Neural progenitor cell (in vitro differentiated cells): Measurements from ENCODE around the gene TRPC6. TPM values are rescaled to one million over a fixed set of nuclear protein-coding genes. Genes with fewer than 3 reads are reported as not detected.

Experiments used
- DNase-seq: peaks from one replicate; pipeline ENCODE4 v3.0.0-alpha.2; 2016; ENCODE audit warnings: low spot score
- H2AFZ ChIP-seq: fragments of 200-600 bp; sonication (generic); replicated peaks from 2 replicates; pipeline ENCODE4 v1.6.1; 2016; ENCODE audit warnings: antibody characterized with exemption
- H3F3A ChIP-seq: fragments of 200-600 bp; sonication (generic); 2 replicates; pipeline ENCODE4 v1.6.1; 2016; ENCODE audit warnings: antibody characterized with exemption, low read depth
- H3K27ac ChIP-seq: fragments of 200-600 bp; sonication (generic); 2 replicates; pipeline ENCODE4 v1.5.1; 2016; ENCODE audit warnings: mild to moderate bottlenecking
- H3K27me3 ChIP-seq: fragments of 200-600 bp; sonication (generic); 2 replicates; pipeline ENCODE4 v1.6.1; 2016; ENCODE audit warnings: mild to moderate bottlenecking, moderate library complexity
- H3K36me3 ChIP-seq: fragments of 200-600 bp; sonication (generic); 2 replicates; pipeline ENCODE4 v1.5.1; 2016
- H3K4me1 ChIP-seq: fragments of 200-600 bp; sonication (generic); 2 replicates; pipeline ENCODE4 v1.6.1; 2016; ENCODE audit warnings: mixed run types
- H3K4me2 ChIP-seq: fragments of 200-600 bp; sonication (generic); 2 replicates; pipeline ENCODE4 v1.6.1; 2016
- H3K4me3 ChIP-seq: fragments of 200-600 bp; sonication (generic); 2 replicates; pipeline ENCODE4 v1.5.1; 2016
- H3K79me2 ChIP-seq: fragments of 200-600 bp; sonication (generic); 2 replicates; pipeline ENCODE4 v1.6.1; 2016; ENCODE audit warnings: low read depth
- H3K9ac ChIP-seq: fragments of 200-600 bp; sonication (generic); 2 replicates; pipeline ENCODE4 v1.6.1; 2016
- H3K9me3 ChIP-seq: fragments of 200-600 bp; sonication (generic); 2 replicates; pipeline ENCODE4 v1.5.1; 2016; ENCODE audit warnings: low read depth
- H4K20me1 ChIP-seq: fragments of 200-600 bp; sonication (generic); 2 replicates; pipeline ENCODE4 v1.6.1; 2016; ENCODE audit warnings: low read depth
- H3K27ac Mint-ChIP-seq: 3 replicates; pipeline ENCODE4 v1.8.0; 2021; ENCODE audit warnings: mixed read lengths
- H3K27me3 Mint-ChIP-seq: 2 replicates; pipeline ENCODE4 v1.8.0; 2022; ENCODE audit warnings: low read depth, mild to moderate bottlenecking, inconsistent platforms, moderate library complexity, mixed read lengths; ENCODE audit not compliant: insufficient read depth
- H3K36me3 Mint-ChIP-seq: 3 replicates; pipeline ENCODE4 v1.8.0; 2021; ENCODE audit warnings: mixed read lengths
- H3K4me1 Mint-ChIP-seq: 3 replicates; pipeline ENCODE4 v1.8.0; 2021; ENCODE audit warnings: mixed read lengths
- H3K4me3 Mint-ChIP-seq: 3 replicates; pipeline ENCODE4 v1.8.0; 2021; ENCODE audit warnings: mild to moderate bottlenecking, moderate library complexity, mixed read lengths
- H3K9me3 Mint-ChIP-seq: 3 replicates; pipeline ENCODE4 v1.8.0; 2020; ENCODE audit warnings: mixed read lengths
- CTCF ChIP-seq: fragments of 200-600 bp; sonication (generic); IDR thresholded peaks from 2 replicates; pipeline ENCODE4 v1.5.1; 2017; ENCODE audit warnings: antibody characterized with exemption, mild to moderate bottlenecking
- EZH2 ChIP-seq: fragments of 200-600 bp; sonication (generic); IDR thresholded peaks from 2 replicates; pipeline ENCODE4 v1.6.1; 2017; ENCODE audit warnings: antibody characterized with exemption, mild to moderate bottlenecking, moderate library complexity
- EZH2phosphoT487 ChIP-seq: fragments of 200-600 bp; sonication (generic); IDR thresholded peaks from 2 replicates; pipeline ENCODE4 v1.6.1; 2017; ENCODE audit warnings: antibody characterized with exemption
- total RNA-seq: library from RNA; depleted of rRNA; stranded (reverse); fragments of >200 nt; gene quantifications from 2 replicates; pipeline ENCODE4 v1.2.3, GENCODE V29; 2015; ENCODE audit warnings: low replicate concordance

The TRPC6 gene
- total RNA-seq, 1 donor from 2014 or later = 0.17 TPM

DNA sequence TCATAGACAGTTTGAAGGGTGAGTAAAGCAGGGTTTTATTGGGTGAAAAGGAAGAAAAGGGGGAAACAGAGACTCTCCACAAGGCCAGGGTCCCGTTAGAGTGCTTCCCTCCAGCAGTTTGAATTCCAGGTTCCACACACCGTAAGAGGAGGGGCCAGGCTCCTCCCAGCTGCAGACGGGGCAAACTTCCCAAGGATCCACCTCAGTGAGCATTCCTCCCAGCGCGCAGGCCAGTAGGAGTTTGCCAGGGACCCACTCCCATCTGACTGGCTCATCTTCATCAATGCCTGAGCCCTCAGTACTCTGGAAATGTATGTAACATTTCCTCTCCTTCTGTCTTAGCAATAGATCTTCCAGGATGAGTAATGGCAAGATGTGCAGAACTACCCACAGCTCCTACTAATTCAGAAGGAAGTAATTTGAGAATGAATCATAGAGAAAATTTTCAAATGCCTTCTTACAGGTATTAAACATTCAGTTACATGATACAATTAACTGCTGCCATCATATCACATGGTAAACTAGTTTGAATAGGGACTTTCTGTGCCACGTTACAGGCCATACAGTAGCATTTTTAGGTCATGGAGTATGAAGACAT, 34.0 kb upstream of the TRPC6 start:
- Histone ChIP-seq H3K36me3 (no peaks in the 10 kb centered on the region), H3K4me2 (no peak overlapping the region), H3F3A (no peaks in the 10 kb centered on the region), H4K20me1 (no peaks in the 10 kb centered on the region), H2AFZ (peak overlapping the region; percentile 46), H3K79me2 (no peaks in the 10 kb centered on the region), H3K27me3 (no peaks in the 10 kb centered on the region), H3K27ac (no peak overlapping the region), H3K4me1 (no peaks in the 10 kb centered on the region), H3K9me3 (no peaks in the 10 kb centered on the region), H3K9ac (no peak overlapping the region), H3K4me3 (no peak overlapping the region)
- H3K4me1 Mint-ChIP-seq = no peaks in the 10 kb centered on the region
- H3K4me3 Mint-ChIP-seq = no peak overlapping the region
- no peak for TF ChIP-seq CTCF
- TF ChIP-seq EZH2phosphoT487 = no peak
- TF ChIP-seq EZH2 = no peak
- no peaks in the 10 kb centered on the region for H3K36me3 Mint-ChIP-seq
- no peak overlapping the region for H3K27ac Mint-ChIP-seq
- DNase-seq = peak; percentile 43
- peaks cover 2% of the 10 kb centered on the region for H3K27me3 Mint-ChIP-seq
- no peaks in the 10 kb centered on the region for H3K9me3 Mint-ChIP-seq

- Histone ChIP-seq H2AFZ (no peak overlapping the region), H4K20me1 (no peaks in the 10 kb centered on the region), H3K9ac (no peak overlapping the region), H3K79me2 (no peaks in the 10 kb centered on the region), H3K36me3 (no peaks in the 10 kb centered on the region), H3K27me3 (no peaks in the 10 kb centered on the region), H3K4me1 (no peaks in the 10 kb centered on the region), H3F3A (no peaks in the 10 kb centered on the region), H3K27ac (no peak overlapping the region), H3K9me3 (no peaks in the 10 kb centered on the region), H3K4me3 (no peak overlapping the region), H3K4me2 (no peak overlapping the region)
- no peak for TF ChIP-seq EZH2
- no peak for TF ChIP-seq CTCF
- TF ChIP-seq EZH2phosphoT487 = no peak
- Mint-ChIP-seq H3K36me3 (no peaks in the 10 kb centered on the region), H3K4me3 (no peak overlapping the region), H3K27ac (no peak overlapping the region), H3K9me3 (no peaks in the 10 kb centered on the region), H3K4me1 (no peaks in the 10 kb centered on the region), H3K27me3 (no peaks in the 10 kb centered on the region)
- DNase-seq = no peak
Measured at GRCh38 chr11:101612481-101612880, 28.7 kb upstream of the TRPC6 start.

GRCh38 chr11:101600924-101601323, 17.1 kb upstream of the TRPC6 start:
- no peak for DNase-seq
- no peaks in the 10 kb centered on the region for H4K20me1 ChIP-seq
- no peaks in the 10 kb centered on the region for H3K79me2 ChIP-seq
- no peak overlapping the region for H3K9ac ChIP-seq
- no peak overlapping the region for H3K4me2 ChIP-seq
- no peaks in the 10 kb centered on the region for H3K36me3 Mint-ChIP-seq
- H3K36me3 ChIP-seq = no peaks in the 10 kb centered on the region
- no peaks in the 10 kb centered on the region for H3F3A ChIP-seq
- no peak overlapping the region for H3K4me3 ChIP-seq
- H3K27ac ChIP-seq = no peak overlapping the region
- H3K27me3 Mint-ChIP-seq = no peaks in the 10 kb centered on the region
- no peaks in the 10 kb centered on the region for H3K4me1 Mint-ChIP-seq
- no peaks in the 10 kb centered on the region for H3K9me3 ChIP-seq
- no peak overlapping the region for H3K27ac Mint-ChIP-seq
- no peaks in the 10 kb centered on the region for H3K27me3 ChIP-seq
- no peak overlapping the region for H3K4me3 Mint-ChIP-seq
- no peaks in the 10 kb centered on the region for H3K4me1 ChIP-seq
- no peaks in the 10 kb centered on the region for H3K9me3 Mint-ChIP-seq
- TF ChIP-seq CTCF (no peak), EZH2 (no peak), EZH2phosphoT487 (no peak)
- H2AFZ ChIP-seq = no peak overlapping the region
